GM18519 (cell line): ENCODE measurements around the gene DUOXA1.
"Not testable (repeated sequence)": the region's sequence is repeated elsewhere in the genome, so short reads cannot be mapped to it uniquely, and the experiment has no call there.

Experiments
- ATAC-seq: cut with Tn5 transposase; IDR thresholded peaks from one replicate; pipeline ENCODE4 v1.9.1; 2021; ENCODE audit warnings: mild to moderate bottlenecking, moderate library complexity; ENCODE audit not compliant: unreplicated experiment, low FRiP score

Gene DUOXA1

GRCh38 chr15:45114751-45115085 lies 15.0 kb downstream of the DUOXA1 start:
- ATAC-seq: no peak

DNA sequence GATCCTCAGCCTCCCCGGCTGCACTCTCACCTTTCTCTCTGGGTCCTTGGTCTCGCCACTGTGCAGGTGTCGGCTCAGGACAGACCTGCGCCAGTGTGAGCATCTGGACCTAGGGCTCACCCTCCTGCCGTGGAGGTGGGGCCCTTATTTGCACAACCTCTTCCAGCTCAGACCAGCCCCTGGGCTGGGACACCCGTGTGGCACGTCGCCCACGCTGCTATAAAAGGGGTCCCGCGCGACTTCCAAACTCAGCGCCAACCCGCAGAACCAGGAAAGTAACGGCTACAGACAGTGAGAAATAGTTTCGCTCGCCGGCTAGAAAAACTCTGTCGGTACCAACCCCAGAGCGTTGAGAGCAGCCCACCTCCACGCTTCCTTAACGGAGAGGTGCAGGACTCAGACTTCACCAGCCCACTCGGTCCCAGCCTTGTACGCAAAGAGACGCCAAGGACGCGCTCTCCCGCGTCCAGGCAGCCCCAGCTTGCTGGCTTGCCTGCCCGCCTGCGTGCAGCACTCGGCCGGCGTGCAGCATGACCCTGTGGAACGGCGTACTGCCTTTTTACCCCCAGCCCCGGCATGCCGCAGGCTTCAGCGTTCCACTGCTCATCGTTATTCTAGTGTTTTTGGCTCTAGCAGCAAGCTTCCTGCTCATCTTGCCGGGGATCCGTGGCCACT lies 15.5 kb downstream of the DUOXA1 start, which contains the start of the genes DUOX2 and DUOXA2:
Gene DUOX2, minus strand, starts transcription at position 97 of the 675 bp plus-strand sequence. CDS start 761 bp downstream, outside the sequence.
Gene DUOXA2, plus strand, starts transcription at position 251 of the 675 bp plus-strand sequence. Its CDS starts 280 bp downstream, at position 531.
- no peak for ATAC-seq

DNA sequence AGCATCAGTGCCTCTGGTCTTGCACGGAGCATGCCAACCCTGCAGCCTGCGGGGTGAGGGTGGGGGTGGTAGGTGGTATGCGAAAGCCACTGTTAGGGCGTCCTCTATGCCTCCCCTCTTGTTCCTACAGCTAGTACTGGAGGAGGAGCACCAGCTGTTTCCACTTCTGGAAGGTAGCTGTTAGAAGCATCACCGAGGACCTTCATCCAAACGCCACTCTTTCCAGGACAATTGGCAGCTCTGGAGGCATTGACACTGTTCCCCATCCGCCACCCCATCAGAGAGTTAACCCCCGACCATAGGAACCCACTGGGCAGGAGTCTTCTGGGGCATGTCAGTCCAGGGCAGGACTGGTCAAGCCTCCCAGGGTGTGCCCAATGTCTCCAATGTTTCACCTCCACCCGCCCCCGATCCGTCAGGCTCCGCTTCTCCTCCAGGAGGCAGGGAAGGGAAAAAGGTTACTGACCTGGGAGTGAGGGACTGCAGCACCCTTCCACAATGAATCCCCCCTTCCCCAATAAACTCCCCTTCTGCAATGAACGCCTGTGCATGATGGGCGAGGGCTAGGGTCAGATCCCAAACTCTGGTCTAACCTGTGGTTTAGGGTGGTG lies 16.2 kb downstream of the DUOXA1 start:
- ATAC-seq: no peak

- no peak for ATAC-seq
Measured at GRCh38 chr15:45112591-45113379, 16.9 kb downstream of the DUOXA1 start.

- ATAC-seq: no peak
Measured at GRCh38 chr15:45112143-45112590, 17.5 kb downstream of the DUOXA1 start.

DNA sequence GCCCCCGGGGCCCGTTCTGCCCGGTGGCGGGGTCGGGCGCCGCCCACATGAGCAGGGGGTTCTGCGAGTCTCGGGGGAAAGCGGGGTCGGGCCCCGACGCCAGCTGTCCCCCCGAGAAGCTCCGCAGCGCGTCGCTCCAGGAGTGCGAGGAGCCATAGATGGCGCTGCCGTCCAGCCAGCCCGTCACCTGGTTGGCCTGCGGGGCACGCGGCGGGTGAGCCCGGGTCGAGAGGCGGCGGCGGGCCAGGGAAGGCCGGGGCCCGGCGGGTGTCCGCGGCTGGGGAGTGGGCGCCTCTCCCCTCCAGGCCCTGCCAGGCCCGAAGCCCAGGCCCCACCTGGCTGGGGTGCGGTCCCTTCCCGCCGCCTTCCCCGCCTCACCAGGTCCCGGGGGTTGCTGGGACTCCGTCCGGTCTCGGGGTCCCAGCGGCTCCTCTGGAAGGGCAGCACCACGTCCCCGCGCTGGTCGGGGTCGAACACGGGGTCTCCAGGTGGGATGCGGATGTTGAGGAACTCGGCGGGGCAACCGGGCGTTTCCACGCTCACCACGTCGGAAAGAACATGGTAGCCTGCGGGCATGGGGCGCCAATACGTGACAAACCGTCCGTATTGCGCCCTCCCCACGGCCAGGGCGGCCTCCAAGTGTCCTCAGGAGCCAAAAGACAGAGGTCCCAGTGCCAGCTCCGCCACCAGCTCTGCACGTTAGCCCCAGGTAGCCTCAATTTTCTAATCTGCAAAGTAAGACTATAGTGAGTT lies 18.1 kb downstream of the DUOXA1 start:
- ATAC-seq: no peak

- no peak for ATAC-seq
Measured at GRCh38 chr15:45110256-45110820, 19.3 kb downstream of the DUOXA1 start.

DNA sequence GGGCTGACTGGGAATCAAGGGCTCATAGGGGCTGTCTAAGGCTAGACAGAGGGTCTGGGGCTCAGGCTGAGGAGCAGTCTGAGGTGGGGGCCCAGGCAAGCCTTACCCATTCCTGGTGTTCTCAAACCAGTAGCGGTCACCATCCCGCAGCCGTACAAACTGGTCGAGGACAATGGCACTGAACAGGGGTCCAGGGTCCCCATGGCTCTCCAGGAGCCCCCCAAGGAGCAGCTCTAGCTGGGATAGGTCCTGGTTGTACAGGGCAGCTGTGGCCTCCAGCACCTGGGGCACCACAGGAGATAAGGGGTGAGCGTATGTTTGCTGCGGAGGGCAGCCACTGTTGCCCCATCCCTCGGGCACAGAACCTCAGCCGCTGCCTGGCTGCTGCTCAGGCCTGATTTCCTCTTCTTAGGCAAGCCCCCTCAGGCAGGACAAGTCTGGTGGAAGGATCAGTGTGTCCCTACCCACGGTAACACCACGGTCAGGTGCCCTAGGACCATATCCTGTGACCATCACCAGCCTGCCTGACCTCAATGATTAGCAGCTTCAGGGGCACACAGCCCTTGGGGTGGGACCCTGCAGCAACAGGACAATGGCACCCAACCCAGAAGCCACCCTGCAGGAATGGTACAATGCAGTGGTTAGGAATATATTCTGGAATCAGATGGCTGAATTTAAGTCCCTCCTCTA lies 21.6 kb downstream of the DUOXA1 start:
- no peak for ATAC-seq

DNA sequence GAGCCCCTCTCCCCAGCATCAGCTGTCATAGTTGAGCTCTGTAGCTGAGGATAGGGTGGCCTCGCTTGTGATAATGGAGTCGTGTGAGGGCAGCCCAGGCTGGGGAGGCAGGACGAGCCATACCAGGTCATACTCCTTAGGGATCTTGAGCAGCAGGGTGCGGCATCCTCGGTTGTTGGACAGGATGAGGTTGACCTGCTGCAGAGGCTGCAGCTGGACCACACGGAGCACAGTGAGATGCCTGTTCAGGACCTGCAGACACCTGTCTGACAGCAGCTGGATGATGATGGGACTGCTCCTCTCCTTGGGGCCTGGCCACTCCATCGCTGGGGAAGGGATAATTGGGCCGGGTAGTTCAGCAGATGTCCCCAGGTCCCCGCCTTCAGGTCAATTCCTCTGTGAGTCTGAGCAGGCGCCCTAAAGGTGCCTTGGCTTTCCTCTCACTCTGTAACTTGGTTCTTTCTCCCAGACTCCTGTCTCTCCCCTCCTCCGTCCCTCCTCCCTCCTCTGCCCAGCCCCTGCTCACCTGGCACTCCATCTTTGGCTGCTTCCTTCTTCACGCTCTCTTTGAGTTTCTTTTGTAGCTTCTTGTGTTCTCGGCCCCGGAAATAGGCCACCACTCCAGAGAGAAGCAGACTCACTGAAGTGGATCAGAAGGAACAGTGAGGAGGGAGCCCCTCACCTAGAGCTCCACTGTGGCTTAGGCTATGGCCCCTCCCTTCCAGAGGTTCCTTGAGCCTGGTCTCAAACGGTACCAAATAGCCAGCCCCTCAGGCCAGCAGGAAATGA lies 23.5 kb downstream of the DUOXA1 start:
- ATAC-seq: no peak

DNA sequence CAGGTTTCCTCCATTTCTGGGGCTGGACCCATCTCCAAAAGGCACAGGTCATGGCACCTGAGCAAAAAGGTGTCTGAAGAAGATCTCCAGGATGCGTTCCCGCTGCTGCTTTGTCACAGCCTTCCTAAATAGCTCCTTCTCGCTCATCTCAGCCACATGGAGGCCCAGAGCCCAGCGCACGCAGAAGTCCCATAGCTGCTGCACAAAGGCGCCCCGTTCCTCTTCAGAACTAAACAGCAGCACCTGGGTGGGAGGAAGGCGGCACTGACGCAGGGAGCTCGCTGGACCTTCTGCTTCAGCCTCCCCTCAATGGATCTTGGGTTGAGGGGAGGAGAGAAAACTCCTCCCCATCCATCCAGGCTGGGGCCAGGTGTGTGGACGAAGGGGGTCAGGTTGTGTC lies 24.1 kb downstream of the DUOXA1 start:
- no peak for ATAC-seq

DNA sequence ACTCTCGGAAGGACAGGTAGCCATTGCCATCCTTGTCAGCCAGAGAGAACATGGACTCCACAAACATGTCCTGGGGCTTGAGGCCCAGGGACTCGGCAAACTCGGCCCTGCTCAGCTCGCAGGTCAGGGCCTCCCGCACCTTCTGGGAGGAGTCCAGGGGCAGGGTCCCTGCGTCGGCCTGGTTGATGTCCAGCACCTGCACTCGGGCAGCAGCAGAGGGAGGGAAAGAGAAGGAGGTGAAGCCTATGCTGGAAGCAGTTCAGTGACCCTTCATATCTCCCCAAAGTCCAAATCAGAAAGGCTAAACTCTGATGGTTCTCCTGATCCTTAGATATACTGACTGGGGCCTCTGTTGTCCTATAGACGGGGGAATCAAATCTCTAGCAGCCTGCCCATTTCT lies 25.5 kb downstream of the DUOXA1 start:
- ATAC-seq: not testable (repeated sequence)

DNA sequence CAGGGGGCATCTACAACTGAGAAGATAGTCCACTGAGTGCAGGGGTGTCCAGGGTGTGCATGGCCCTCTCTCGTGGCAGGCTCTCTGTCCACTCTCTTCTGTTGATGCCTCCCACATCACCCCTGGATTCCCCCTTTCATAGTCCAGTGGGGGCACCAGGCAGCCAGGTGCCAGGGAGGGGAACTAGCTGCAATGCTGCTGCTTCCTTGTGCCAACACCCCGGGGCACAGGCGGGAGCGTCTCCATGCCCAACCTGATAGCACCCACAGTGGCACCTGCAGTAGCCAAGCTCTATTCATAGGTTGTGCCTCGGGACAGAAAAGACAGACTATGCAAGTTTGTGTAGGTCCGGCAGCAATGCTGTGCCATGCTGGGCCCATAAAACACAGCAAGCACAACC lies 27.5 kb downstream of the DUOXA1 start:
- no peak for ATAC-seq

DNA sequence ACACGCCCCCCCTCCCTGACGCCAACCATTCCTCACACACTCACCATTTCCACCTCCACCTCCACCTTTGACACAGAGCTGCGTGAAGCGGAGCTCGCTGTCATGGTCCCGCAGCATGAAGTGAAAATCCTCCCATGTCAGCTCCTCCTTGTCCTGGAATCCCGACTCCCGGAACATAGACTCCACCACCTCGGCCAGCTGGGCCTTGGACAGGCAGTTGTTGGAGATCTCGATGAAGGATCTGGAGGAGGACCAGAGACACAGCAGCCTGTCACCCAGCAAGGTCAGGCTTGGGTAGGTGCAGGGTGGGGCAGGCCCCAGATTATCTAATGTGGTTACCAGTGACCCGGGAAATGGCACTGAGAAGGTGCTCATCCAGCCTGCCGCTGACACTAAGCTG lies 27.9 kb downstream of the DUOXA1 start:
- no peak for ATAC-seq

- no peak for ATAC-seq
Measured at GRCh38 chr15:45100884-45101625, 28.6 kb downstream of the DUOXA1 start.

- no peak for ATAC-seq
Measured at GRCh38 chr15:45099549-45100165, 30.0 kb downstream of the DUOXA1 start.

- no peak for ATAC-seq
Measured at GRCh38 chr15:45097466-45097865, 32.2 kb downstream of the DUOXA1 start.

GRCh38 chr15:45095661-45096060 lies 34.0 kb downstream of the DUOXA1 start:
- no peak for ATAC-seq

GRCh38 chr15:45094358-45094730 lies 35.3 kb downstream of the DUOXA1 start:
- no peak for ATAC-seq
